ENCODE results near the gene TMEM250. TPM values are rescaled to one million over a fixed set of nuclear protein-coding genes. Genes with fewer than 3 reads are reported as not detected.

TMEM250 gene
- total RNA-seq, 1 donor from 2014 or later, result 29.8 TPM

- H3K27me3 Mint-ChIP-seq (ENCODE audit: low read depth, unreplicated experiment), result peaks cover 10% of the 10 kb centered on the region
- FAIRE-seq (no peak), DNase-seq (ENCODE audit: low read depth) (no peak)
- Histone ChIP-seq H3K4me2 (ENCODE audit: low read length) (no peak overlapping the region), H3K9ac (ENCODE audit: low read length) (no peak overlapping the region), H3K4me3 (ENCODE audit: insufficient read depth, low read depth, low read length) (no peak overlapping the region), H3K27me3 (ENCODE audit: insufficient read depth, low read length) (no peaks in the 10 kb centered on the region), H3K9me3 (ENCODE audit: insufficient read depth, low read depth, low read length) (no peaks in the 10 kb centered on the region), H3K4me1 (ENCODE audit: insufficient read depth, low read length) (no peaks in the 10 kb centered on the region), H2AFZ (ENCODE audit: low read depth, low read length) (no peak overlapping the region), H3K36me3 (ENCODE audit: insufficient read depth, low read length) (no peaks in the 10 kb centered on the region), H3K79me2 (ENCODE audit: insufficient read depth, low read length) (peaks cover 5% of the 10 kb centered on the region), H3K27ac (ENCODE audit: low read depth, low read length) (no peak overlapping the region), H4K20me1 (ENCODE audit: insufficient read depth, low read length) (no peaks in the 10 kb centered on the region)
- no peaks in the 10 kb centered on the region for H3K36me3 Mint-ChIP-seq (ENCODE audit: low read depth, unreplicated experiment)
- H3K27ac Mint-ChIP-seq (ENCODE audit: unreplicated experiment), result no peak overlapping the region
- no peak overlapping the region for H3K4me3 Mint-ChIP-seq (ENCODE audit: unreplicated experiment)
- TF ChIP-seq EZH2 (IDR thresholded peaks at IDR 0.05; ENCODE audit: insufficient read depth, low read length), result no peak
- no peak for TF ChIP-seq CTCF (IDR thresholded peaks at IDR 0.05; ENCODE audit: insufficient read depth, low read depth, low read length)
- H3K4me1 Mint-ChIP-seq (ENCODE audit: low read depth, unreplicated experiment), result no peaks in the 10 kb centered on the region
- no peaks in the 10 kb centered on the region for H3K9me3 Mint-ChIP-seq (ENCODE audit: unreplicated experiment)
Measured at GRCh38 chr9:136099542-136099941, 19.1 kb downstream of the TMEM250 start.

DNA sequence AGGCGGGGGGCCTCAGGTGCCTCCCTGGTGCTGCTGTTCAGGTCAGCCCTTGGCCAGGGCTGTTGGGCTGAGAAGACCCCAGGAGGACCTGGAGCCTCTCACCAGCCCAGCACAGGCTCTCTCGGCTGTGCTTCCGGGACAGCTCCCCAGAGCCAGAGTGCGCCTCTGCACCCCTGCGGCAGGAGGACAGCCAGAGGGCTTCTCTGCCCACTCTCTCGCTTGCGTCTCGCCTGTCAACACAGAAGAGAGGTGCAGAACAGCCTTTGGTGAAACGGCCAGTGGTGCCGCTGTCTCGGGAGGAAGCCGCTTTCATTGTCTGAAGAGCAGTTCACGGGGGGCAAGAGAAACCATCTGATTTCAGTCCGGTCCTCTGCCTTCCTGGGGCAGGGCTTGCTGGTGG lies 19.8 kb downstream of the TMEM250 start:
- H4K20me1 ChIP-seq (ENCODE audit: insufficient read depth, low read length), result peaks cover 4% of the 10 kb centered on the region
- no peaks in the 10 kb centered on the region for H3K9me3 Mint-ChIP-seq (ENCODE audit: unreplicated experiment)
- no peak overlapping the region for H3K4me2 ChIP-seq (ENCODE audit: low read length)
- DNase-seq (ENCODE audit: low read depth) (no peak), FAIRE-seq (no peak)
- H3K9ac ChIP-seq (ENCODE audit: low read length), result no peak overlapping the region
- H2AFZ ChIP-seq (ENCODE audit: low read depth, low read length), result no peak overlapping the region
- H3K4me3 Mint-ChIP-seq (ENCODE audit: unreplicated experiment), result no peak overlapping the region
- H3K36me3 ChIP-seq (ENCODE audit: insufficient read depth, low read length), result no peaks in the 10 kb centered on the region
- no peaks in the 10 kb centered on the region for H3K4me1 Mint-ChIP-seq (ENCODE audit: low read depth, unreplicated experiment)
- H3K36me3 Mint-ChIP-seq (ENCODE audit: low read depth, unreplicated experiment), result no peaks in the 10 kb centered on the region
- H3K27ac Mint-ChIP-seq (ENCODE audit: unreplicated experiment), result no peak overlapping the region
- H3K9me3 ChIP-seq (ENCODE audit: insufficient read depth, low read depth, low read length), result no peaks in the 10 kb centered on the region
- H3K79me2 ChIP-seq (ENCODE audit: insufficient read depth, low read length), result peaks cover 12% of the 10 kb centered on the region
- no peak overlapping the region for H3K27ac ChIP-seq (ENCODE audit: low read depth, low read length)
- no peak overlapping the region for H3K4me3 ChIP-seq (ENCODE audit: insufficient read depth, low read depth, low read length)
- H3K4me1 ChIP-seq (ENCODE audit: insufficient read depth, low read length), result peaks cover 6% of the 10 kb centered on the region
- TF ChIP-seq EZH2 (IDR thresholded peaks at IDR 0.05; ENCODE audit: insufficient read depth, low read length) (no peak), CTCF (IDR thresholded peaks at IDR 0.05; ENCODE audit: insufficient read depth, low read depth, low read length) (no peak)
- H3K27me3 ChIP-seq (ENCODE audit: insufficient read depth, low read length), result no peaks in the 10 kb centered on the region
- H3K27me3 Mint-ChIP-seq (ENCODE audit: low read depth, unreplicated experiment), result peaks cover 9% of the 10 kb centered on the region

DNA sequence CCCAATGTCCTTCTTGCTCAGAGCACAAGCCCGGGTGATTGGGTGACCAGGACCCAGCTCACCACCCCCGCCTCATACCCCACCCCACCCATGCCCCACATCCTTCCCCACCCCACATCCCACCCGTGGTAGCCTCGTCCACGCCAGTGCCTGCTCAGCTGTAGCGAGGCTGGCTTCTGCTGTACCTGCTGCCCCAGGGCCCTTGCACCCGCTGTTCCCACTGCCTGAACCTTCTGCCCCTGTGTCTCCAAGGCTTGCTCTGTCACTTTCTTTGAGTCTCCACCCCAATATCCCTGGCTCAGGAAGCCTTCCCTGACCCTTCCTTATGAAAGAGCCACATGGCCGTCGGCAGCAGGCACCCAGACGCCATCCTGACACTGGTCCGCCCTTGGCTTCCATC lies 20.5 kb downstream of the TMEM250 start:
- no peak overlapping the region for H3K4me2 ChIP-seq (ENCODE audit: low read length)
- H3K4me1 Mint-ChIP-seq (ENCODE audit: low read depth, unreplicated experiment), result peaks cover 2% of the 10 kb centered on the region
- no peak overlapping the region for H3K27ac Mint-ChIP-seq (ENCODE audit: unreplicated experiment)
- DNase-seq (ENCODE audit: low read depth), result no peak
- H3K9me3 Mint-ChIP-seq (ENCODE audit: unreplicated experiment), result no peaks in the 10 kb centered on the region
- H3K4me3 Mint-ChIP-seq (ENCODE audit: unreplicated experiment), result no peak overlapping the region
- H2AFZ ChIP-seq (ENCODE audit: low read depth, low read length), result no peak overlapping the region
- H3K4me1 ChIP-seq (ENCODE audit: insufficient read depth, low read length), result peaks cover 12% of the 10 kb centered on the region
- H4K20me1 ChIP-seq (ENCODE audit: insufficient read depth, low read length), result peaks cover 11% of the 10 kb centered on the region
- H3K27ac ChIP-seq (ENCODE audit: low read depth, low read length), result no peak overlapping the region
- H3K9me3 ChIP-seq (ENCODE audit: insufficient read depth, low read depth, low read length), result no peaks in the 10 kb centered on the region
- peaks cover 18% of the 10 kb centered on the region for H3K79me2 ChIP-seq (ENCODE audit: insufficient read depth, low read length)
- H3K9ac ChIP-seq (ENCODE audit: low read length), result no peak overlapping the region
- FAIRE-seq, result no peak
- no peaks in the 10 kb centered on the region for H3K36me3 Mint-ChIP-seq (ENCODE audit: low read depth, unreplicated experiment)
- no peaks in the 10 kb centered on the region for H3K27me3 ChIP-seq (ENCODE audit: insufficient read depth, low read length)
- H3K4me3 ChIP-seq (ENCODE audit: insufficient read depth, low read depth, low read length), result no peak overlapping the region
- H3K36me3 ChIP-seq (ENCODE audit: insufficient read depth, low read length), result no peaks in the 10 kb centered on the region
- TF ChIP-seq CTCF (IDR thresholded peaks at IDR 0.05; ENCODE audit: insufficient read depth, low read depth, low read length), result no peak
- TF ChIP-seq EZH2 (IDR thresholded peaks at IDR 0.05; ENCODE audit: insufficient read depth, low read length), result no peak
- peaks cover 9% of the 10 kb centered on the region for H3K27me3 Mint-ChIP-seq (ENCODE audit: low read depth, unreplicated experiment)

Measured in astrocyte (in vitro differentiated cells and primary cell).